SK-N-SH (cell line): ENCODE results near the gene SPDL1.

Experiments
- EP300 ChIP-seq, 2 experiments: IDR thresholded peaks; 2 replicates each; pipeline versions ENCODE4 v1.4.0 to v1.6.1; 2012; ENCODE audit warnings: borderline replicate concordance in 1 of 2, low read depth in 1 of 2, low read length in 1 of 2
- NFIC ChIP-seq: IDR thresholded peaks from 2 replicates; pipeline ENCODE4 v1.4.0; 2012; ENCODE audit warnings: borderline replicate concordance
- RCOR1 ChIP-seq: fragments of 150-350 bp; IDR thresholded peaks from 2 replicates; pipeline ENCODE4 v1.6.1; 2017; ENCODE audit warnings: antibody characterized with exemption, low read length
- TF ChIP-seq, protein P1 (sequence below): fragments of 200-600 bp; sonication (generic); IDR thresholded peaks from 2 replicates; pipeline ENCODE4 v1.6.1; 2017; ENCODE audit warnings: antibody characterized with exemption, mild to moderate bottlenecking, moderate library complexity
- TF ChIP-seq, protein P2 (sequence below): IDR thresholded peaks from 2 replicates; pipeline ENCODE4 v1.4.0; 2012; ENCODE audit warnings: low read depth, borderline replicate concordance
- TF ChIP-seq, protein P3 (sequence below): IDR thresholded peaks from 2 replicates; pipeline ENCODE4 v1.4.0; 2012; ENCODE audit warnings: low read depth
- TF ChIP-seq, protein P4 (sequence below): IDR thresholded peaks from 2 replicates; pipeline ENCODE4 v1.6.1; 2012; ENCODE audit warnings: mild to moderate bottlenecking, low read depth, low read length, moderate library complexity

DNA sequence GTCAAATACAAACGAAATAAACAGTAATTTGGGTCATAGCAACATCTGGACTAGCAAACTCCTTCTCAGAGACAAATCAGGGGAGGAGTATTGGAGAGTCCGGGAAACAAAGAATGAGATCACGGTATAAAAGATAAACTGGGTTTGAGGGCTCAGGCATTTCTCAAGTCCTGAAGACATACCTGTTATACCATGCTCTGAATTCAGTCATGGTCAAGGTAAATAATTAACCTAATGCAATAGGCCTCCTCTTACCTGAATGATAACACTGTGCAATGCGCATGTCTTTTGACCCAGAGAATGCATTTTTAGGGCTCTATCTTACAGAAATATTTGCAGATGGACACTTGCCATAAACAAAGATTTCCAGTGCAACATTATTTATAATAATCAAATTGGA lies 31.9 kb upstream of the SPDL1 start:
- TF ChIP-seq, protein P1, sequence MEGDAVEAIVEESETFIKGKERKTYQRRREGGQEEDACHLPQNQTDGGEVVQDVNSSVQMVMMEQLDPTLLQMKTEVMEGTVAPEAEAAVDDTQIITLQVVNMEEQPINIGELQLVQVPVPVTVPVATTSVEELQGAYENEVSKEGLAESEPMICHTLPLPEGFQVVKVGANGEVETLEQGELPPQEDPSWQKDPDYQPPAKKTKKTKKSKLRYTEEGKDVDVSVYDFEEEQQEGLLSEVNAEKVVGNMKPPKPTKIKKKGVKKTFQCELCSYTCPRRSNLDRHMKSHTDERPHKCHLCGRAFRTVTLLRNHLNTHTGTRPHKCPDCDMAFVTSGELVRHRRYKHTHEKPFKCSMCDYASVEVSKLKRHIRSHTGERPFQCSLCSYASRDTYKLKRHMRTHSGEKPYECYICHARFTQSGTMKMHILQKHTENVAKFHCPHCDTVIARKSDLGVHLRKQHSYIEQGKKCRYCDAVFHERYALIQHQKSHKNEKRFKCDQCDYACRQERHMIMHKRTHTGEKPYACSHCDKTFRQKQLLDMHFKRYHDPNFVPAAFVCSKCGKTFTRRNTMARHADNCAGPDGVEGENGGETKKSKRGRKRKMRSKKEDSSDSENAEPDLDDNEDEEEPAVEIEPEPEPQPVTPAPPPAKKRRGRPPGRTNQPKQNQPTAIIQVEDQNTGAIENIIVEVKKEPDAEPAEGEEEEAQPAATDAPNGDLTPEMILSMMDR, result no peak
- TF ChIP-seq EP300 (IDR thresholded peaks at IDR 0.05; ENCODE audit: borderline replicate concordance in 1 of 2, low read depth in 1 of 2, low read length in 1 of 2) (no peak), RCOR1 (no peak), NFIC (no peak)
- TF ChIP-seq, protein P2, sequence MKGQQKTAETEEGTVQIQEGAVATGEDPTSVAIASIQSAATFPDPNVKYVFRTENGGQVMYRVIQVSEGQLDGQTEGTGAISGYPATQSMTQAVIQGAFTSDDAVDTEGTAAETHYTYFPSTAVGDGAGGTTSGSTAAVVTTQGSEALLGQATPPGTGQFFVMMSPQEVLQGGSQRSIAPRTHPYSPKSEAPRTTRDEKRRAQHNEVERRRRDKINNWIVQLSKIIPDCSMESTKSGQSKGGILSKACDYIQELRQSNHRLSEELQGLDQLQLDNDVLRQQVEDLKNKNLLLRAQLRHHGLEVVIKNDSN, result no peak
- TF ChIP-seq, protein P3, sequence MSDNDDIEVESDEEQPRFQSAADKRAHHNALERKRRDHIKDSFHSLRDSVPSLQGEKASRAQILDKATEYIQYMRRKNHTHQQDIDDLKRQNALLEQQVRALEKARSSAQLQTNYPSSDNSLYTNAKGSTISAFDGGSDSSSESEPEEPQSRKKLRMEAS, result no peak
- TF ChIP-seq, protein P4, sequence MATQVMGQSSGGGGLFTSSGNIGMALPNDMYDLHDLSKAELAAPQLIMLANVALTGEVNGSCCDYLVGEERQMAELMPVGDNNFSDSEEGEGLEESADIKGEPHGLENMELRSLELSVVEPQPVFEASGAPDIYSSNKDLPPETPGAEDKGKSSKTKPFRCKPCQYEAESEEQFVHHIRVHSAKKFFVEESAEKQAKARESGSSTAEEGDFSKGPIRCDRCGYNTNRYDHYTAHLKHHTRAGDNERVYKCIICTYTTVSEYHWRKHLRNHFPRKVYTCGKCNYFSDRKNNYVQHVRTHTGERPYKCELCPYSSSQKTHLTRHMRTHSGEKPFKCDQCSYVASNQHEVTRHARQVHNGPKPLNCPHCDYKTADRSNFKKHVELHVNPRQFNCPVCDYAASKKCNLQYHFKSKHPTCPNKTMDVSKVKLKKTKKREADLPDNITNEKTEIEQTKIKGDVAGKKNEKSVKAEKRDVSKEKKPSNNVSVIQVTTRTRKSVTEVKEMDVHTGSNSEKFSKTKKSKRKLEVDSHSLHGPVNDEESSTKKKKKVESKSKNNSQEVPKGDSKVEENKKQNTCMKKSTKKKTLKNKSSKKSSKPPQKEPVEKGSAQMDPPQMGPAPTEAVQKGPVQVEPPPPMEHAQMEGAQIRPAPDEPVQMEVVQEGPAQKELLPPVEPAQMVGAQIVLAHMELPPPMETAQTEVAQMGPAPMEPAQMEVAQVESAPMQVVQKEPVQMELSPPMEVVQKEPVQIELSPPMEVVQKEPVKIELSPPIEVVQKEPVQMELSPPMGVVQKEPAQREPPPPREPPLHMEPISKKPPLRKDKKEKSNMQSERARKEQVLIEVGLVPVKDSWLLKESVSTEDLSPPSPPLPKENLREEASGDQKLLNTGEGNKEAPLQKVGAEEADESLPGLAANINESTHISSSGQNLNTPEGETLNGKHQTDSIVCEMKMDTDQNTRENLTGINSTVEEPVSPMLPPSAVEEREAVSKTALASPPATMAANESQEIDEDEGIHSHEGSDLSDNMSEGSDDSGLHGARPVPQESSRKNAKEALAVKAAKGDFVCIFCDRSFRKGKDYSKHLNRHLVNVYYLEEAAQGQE, result no peak
